T47D (cell line): Measurements from ENCODE around the gene CCDC150.
"Not testable (repeated sequence)": the region's sequence is repeated elsewhere in the genome, so short reads cannot be mapped to it uniquely, and the experiment has no call there.

Source experiments
- DNase-seq, 2 experiments: peaks; one replicate each; pipeline versions ENCODE4 v3.0.0 to v3.0.0-alpha.2; 2011 to 2012; ENCODE audit warnings: low read depth in 1 of 2, low spot score in 1 of 2
- JUND ChIP-seq: IDR thresholded peaks from 2 replicates; pipeline ENCODE4 v1.6.1; 2012; ENCODE audit warnings: low read depth
- in situ Hi-C: cut with HindIII; loops from 2 replicates; pipeline ENCODE4 v1.10.0; 2016; ENCODE audit warnings: low sequenced_read_pairs, low pct_unique_long_range_greater_than_20kb

Gene CCDC150

DNA sequence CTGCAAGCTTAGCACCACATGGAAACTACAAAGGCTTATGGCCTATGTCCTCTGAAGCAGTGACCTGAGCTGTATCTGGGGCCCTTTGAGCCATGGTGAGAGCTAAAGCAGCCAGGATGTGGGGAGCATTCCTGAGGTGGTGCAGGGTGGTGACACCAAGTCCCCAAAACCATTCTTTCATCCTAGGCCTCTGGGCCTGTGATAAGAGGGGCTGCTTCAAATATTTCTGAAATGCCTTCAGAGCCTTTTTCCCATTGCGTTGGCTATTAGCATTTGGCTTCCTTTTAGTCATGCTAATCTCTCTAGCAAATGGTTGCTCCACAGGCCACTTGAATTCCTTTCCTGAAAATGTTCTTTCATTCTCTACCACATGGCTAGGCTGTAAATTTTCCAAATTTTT, 13.4 kb downstream of the CCDC150 start:
- no peak for TF ChIP-seq JUND

DNA sequence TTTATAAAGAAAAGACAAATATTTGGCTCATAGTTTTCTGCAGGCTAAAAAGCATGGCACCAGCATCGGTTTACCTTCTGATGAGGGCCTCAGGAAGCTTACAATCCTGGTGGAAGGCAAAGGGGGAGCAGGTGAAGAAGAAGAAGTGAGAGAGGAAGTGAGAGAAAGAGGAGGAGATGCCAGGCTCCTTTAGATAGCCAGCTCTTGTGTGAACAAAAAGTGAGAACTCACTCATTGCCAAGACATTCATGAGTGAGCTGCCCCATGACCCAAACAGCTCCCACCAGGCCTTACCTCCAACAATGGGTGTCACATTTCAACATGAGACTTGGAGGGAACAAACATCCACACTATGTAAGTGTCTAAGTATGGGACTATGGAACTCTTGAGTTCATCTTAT, 14.3 kb downstream of the CCDC150 start:
- DNase-seq, result no peak
- TF ChIP-seq JUND, result no peak
- in situ Hi-C loops, result no loop called here

More for the DNA sequence above, 13.4 kb downstream of the CCDC150 start:
- DNase-seq, result no peak
- in situ Hi-C loops, result no loop called here

- no peak for TF ChIP-seq JUND
- in situ Hi-C loops, result no loop called here
- DNase-seq, result no peak
These were observed 16.2 kb downstream of the CCDC150 start for GRCh38 chr2:196655761-196656160.

DNA sequence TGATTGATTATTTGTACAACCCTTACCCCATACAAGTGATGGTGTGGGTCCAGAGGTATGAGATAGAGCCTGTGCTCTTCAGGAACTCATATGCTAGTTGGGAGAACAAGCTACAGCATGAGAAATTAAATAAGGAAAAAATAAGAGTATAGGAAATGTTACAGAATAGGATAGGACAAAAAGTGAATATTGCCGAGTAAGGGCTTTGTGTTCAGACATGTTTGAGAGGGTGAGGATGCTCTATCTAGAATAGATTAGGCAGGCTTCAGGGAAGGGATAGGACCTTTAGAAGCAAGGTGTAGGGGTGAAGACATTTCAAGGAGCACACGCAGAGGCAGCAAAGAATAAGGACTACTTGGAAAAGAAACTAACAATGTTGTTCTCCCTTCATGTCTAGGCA, 17.8 kb downstream of the CCDC150 start:
- DNase-seq, result no peak
- in situ Hi-C loops, result no loop called here
- no peak for TF ChIP-seq JUND

DNA sequence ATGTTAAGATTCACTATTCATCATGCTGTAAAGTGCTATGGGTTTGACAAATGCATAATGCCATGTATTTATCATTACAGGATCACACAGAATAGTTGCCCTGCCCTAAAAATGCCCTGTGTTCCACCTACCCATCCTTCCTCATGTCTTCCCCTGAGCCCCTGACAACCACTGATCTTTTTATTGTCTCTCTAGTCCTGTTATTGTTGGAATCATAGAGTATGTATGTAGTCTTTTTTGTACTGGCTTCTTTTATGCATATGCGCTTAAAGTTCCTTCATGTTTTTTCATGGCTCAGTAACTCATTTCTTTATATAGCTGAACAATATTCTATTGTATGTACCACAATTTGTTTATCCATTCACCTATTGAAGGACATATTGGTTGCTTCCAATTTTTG, 20.3 kb downstream of the CCDC150 start:
- DNase-seq, result no peak
- in situ Hi-C loops, result no loop called here
- no peak for TF ChIP-seq JUND

DNA sequence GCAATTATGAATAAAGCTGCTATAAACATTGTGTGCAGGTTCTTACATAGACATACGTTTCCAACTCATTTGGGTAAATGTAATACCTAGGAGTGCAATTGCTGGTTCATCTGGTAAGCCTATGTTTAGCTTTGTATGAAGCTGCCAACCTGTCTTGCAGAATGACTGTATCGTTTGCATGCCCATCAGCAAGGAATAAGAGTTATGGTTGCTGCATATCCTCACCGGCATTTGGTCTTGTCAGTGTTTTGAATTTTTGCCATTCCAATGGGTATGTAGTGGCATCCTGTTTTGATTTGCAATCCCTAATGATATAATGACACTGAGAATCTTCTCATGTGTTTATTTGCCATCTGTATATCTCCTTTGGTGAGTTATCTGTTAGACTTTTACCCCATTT, 20.7 kb downstream of the CCDC150 start:
- TF ChIP-seq JUND, result no peak
- in situ Hi-C loops, result no loop called here
- DNase-seq, result no peak

DNA sequence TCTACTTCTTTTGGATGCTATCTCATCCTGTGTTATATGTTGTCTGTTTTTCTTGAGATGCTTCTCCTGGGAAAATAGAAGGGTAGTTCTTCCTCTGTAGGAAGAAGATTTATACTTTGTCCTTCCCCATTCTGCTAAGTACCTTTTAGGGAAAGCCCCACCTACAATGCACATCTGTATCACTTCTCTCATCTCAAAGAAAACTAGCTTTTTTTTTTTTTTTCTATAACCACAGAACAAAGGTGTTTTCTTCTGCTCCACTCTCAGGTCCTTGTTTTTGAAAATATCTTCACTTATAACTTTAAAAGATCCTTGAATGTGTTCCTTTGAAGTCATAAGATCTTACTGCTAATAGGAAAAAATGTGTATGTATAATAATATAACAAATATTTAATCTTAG, 30.8 kb downstream of the CCDC150 start:
- DNase-seq, result no peak
- in situ Hi-C loops, result no loop called here
- no peak for TF ChIP-seq JUND

DNA sequence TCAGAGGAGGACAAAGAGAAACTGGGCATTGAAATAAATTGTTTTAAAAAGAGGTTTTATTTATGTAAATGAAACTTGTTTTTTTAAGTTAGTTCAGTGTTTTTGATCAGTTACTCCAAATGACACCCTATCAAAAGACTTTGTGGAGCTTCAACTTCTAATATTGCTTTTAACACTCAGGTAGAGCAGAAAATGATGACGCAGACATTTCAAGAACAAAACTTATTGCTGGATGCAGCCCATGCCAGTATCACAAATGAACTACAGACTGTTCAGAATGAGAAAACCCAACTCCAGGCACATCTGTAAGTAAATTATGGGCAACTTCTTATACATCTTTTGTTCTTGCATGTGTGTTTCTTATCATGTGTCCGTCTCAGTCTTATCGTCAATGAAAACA, 36.4 kb downstream of the CCDC150 start:
- no peak for DNase-seq
- TF ChIP-seq JUND, result no peak
- in situ Hi-C loops, result no loop called here

DNA sequence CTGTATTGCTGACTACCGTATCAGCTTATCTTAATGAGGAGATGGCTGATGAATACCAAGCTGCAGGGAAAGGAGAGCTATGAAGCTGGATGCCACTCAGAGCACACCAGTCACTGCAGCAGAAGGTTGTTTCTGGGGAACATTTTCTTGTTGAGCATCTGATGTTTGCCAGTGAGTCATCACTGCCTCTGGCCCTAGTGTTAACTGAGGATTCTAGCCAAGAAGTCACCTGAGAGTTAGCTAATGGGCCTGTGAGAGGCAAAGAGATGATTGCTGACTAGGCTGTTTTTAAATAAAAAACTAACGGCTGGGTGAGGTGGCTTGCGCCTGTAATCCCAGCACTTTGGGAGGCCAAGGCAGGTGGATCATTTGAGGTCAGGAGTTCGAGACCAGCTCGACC, 37.9 kb downstream of the CCDC150 start:
- DNase-seq, result peak; percentile 4 to 61
- no peak for TF ChIP-seq JUND
- in situ Hi-C loops, result no loop called here

- in situ Hi-C loops, result no loop called here
- DNase-seq, result no peak
- no peak for TF ChIP-seq JUND
These were observed 39.9 kb downstream of the CCDC150 start for GRCh38 chr2:196679368-196679767.

- no peak for TF ChIP-seq JUND
- DNase-seq, result no peak
- in situ Hi-C loops, result no loop called here
These were observed 42.0 kb downstream of the CCDC150 start for GRCh38 chr2:196681510-196681909.

DNA sequence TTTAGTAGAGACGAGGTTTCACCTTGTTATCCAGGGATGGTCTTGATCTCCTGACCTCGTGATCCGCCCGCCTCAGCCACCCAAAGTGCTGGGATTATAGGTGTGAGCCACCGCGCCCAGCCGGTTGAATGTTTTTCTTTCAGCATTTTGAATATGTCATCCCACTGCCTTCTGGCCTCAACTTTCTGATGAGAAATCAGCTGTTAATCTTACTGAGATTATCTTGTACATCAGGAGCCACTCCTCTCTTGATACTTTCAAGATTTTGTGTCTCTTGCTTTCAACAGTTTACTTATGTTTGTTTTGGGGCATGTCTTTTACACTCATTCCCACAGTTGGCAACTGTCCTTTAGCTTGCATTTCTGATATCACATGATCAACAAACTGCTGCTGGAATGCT, 46.3 kb downstream of the CCDC150 start:
- no peak for TF ChIP-seq JUND
- in situ Hi-C loops, result no loop called here

GRCh38 chr2:196686737-196687136, 47.2 kb downstream of the CCDC150 start:
- in situ Hi-C loops, DNase-seq: not testable (repeated sequence)

More for the DNA sequence above, 46.3 kb downstream of the CCDC150 start:
- peak in 1 of 2 experiments; percentile 1 for DNase-seq

DNA sequence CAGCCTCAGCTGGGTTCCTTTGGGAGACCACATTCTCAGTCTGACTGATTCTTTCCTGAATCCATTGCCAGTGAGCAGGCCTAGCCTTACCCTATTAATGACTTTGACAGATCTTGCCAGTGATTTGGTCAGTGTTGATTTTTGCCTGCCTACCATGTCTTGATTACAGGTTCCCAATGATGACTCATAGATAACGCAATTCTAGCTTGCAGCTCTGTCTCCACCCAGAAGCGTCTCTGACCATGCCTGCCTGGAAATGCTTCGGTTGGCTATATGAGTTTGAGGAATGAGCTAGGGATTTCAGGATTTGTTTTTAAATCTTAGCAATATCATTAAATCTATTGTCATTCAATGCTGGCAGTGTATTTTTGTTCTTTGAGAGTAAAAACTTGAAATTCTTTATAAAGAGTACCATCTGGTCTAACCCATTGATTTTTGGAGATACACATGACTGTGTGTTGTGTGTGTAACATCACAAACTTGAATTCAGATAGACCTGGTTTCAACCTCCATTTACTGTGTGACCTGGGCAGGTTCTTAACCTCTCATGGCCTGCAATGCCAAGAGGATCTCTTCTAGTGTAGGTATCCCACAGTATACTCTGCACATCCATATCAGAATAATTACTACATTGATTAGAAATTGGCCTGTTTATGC, 57.0 kb downstream of the CCDC150 start:
- no peak for TF ChIP-seq JUND
- DNase-seq, result no peak
- in situ Hi-C loops, result no loop called here
